Iris pigment epithelial cell (primary cell): Measurements from ENCODE around the gene KXD1.

Source experiments
- DNase-seq: peaks from one replicate; pipeline ENCODE4 v3.0.0-alpha.2; 2011; ENCODE audit warnings: low read depth

The KXD1 gene

DNA sequence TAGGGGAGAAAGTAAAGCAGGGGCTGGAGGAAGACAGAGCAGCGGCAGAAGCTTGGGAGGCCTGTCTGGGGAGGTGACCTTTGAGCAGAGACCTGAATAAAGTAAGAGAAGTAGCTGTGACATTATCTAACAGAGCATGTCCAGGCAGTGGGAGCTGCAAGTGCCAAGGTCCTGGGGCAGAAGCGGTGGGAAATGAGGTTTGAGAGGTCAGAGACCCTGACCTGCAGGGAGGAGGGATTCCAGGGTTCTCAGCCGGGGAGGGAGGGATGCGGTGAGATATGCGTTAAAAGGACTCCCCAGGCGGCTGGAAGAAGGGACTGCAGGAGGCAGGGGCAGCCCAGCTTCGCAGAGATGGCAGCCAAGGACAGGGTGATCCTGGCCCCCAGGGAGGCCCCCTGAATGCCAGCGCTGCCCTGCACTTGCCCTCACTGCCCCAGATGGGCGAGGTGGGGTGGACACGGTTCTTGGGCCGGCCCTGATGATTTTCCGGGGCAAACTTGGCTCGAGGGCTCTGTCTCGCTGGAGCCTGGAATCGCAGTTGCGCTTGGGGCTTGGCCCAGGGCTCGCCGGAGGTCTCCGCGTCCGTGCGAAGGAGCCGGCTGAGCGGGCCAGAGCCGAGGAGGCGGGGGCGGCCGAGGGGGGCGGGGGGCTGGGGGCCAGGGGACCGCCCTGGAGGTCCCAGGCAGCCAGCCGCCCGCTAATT is 45.7 kb downstream of the KXD1 start:
- DNase-seq = peak; percentile 31

DNA sequence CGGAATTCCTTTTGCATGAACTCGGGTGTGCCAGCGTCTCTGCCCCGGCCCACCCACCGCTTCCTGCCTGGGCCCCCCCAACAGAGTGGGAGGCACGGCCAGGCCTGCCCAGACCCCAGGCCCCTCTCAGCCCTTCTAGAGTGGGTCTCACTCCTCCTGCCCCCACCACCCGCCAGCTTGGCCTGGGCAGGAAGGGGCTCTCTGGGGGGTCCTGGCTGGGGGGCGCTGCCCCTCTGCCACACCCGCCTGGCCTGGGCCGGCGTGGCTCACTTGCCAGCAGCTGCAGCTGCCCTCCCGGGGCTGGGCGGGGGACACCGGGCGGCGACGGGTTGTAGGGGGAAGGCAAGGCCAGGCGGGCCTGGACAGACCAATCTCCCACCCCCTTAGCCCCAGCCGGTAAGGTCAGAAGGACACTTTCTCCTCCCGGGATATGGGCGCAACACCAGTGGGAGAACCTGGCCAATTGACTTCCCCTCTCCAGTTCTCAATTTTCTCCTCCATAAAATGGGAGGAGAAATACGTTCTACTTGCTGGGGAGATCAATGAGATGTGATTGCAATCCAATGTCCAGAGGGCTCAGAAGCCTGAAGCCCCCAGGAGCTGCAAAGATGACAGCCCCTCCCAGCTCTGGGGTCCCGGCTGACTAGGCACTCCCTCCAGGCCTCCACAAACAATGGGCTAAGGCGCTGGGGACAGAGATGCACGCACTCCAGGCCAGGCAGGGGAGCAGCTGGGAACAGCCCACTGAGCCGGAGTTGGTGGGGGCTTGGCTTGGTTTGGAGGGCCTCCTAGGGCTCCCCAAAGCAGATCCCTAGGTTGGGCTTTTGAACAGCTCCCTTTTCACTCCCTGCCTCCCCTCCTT is 46.5 kb downstream of the KXD1 start:
- no peak for DNase-seq

DNA sequence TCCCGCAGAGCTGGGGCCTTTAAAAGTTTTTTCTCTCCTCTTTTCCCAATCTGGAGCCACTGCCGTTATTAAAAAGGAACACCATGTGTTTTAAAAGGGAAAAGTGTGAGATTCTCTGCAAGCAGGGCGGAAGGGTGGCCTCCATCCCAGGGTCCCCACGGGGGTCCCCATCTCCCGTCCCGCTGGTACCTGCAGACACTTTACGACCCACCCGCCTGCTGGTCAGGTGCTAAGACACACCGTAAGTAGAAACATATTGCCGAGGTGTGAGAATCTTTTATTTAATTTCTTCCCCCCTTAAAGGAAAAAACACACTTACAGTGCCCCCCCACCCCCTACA is 47.1 kb downstream of the KXD1 start:
- no peak for DNase-seq

DNA sequence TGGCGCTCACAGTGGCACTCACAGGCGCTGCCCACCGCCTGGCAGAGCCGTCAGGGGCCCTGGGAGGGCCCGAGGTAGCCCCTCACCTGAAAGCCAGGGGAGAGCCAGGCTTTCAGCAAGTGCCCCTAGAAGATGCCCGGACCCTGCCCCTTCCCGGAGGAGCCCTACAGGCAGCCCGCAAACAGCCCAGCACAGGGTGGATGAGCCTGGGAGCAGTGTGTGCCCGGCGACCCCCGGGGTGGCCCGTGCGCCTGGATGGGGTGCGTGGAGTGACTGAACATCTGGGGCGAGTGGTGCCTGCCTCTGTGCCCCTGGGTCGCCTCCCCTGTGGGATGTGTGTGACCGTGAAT is 47.5 kb downstream of the KXD1 start:
- DNase-seq = no peak

DNA sequence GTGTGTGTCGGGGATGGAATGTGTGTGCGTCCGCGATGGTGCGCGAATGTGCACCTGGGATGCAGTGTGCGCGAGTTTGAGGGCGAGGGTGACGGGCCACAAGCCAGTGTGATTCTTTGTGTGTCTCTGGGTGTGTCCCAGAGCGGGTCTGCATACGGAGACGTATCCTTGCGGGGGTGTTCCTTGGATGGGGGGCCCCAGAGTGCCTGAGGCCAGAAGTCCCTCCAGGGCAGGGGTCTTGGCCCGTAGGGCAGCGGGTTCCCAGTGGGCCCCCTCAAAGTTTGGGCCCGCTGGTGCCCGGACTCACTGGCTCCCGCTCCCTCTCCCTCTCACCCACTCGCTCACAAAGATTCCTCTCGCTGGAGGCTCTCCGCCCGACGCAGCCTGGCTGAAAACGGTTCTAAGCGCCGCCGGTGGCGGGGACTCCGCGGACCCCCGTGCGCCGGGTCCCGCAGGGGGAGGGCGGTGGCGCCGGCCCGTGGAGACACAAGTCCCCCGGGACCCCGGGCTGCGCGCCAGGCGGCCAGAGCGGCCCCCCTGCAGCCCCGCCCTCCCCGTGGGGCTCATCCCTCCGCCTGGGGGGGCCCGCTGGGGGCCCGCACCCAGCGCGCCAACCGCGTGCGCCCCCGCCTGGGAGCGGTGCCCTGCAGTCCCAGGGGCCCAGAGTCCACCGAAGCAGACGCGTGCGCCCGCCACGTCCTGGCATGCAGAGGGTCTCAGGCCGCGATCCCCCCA is 48.0 kb downstream of the KXD1 start:
- no peak for DNase-seq

DNA sequence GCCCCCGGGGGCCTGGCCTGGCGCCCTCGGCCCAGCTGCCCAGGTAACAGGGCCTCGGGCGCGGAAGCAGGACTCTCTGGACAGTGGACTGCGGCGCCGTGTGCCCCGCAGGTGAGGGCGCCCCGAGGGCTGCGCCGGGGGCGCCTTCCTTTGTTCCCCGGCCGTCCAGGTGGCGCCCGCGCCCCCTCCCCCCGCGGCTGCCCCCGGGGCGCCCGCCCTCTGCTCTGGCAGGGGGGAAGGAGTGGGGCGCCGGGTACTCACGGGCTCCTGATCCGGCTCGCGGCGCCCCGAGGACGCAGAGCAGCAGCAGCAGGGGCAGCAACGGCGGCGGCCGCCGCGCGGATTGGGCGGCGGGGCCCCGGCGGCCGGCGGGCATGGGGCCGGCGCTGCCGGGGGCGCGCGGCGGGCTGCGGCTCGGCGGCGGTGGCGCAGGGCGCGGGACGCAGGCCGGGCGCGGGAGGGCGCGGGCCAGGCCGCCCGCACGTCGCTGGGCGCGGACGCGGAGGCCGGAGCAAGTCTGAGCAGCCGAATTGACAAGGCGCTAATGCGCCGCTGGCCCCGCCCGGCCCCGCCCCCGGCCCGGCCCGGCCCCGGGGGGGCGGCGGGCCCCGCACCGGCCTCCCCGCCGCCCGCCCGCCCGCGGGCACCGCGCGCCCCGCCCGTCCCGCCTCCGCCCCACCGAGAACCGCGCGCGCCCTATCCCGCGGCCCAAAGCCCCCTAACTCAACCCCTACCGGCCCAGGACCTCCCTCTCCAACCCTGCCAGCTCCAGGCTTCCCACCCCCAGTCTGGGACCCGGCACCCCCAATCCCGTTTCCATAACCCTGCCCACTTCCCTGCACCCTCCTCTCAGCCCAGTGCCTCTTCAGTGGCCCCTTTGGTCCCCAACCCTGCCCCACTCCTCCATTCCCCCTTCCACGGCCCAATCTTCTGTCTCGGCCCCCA is 48.9 kb downstream of the KXD1 start, which contains the start of gene CRLF1:
CRLF1 (minus strand) TSS at position 519 of the 945 bp plus-strand sequence; CDS start at position 376, 143 bp downstream.
- no peak for DNase-seq

DNA sequence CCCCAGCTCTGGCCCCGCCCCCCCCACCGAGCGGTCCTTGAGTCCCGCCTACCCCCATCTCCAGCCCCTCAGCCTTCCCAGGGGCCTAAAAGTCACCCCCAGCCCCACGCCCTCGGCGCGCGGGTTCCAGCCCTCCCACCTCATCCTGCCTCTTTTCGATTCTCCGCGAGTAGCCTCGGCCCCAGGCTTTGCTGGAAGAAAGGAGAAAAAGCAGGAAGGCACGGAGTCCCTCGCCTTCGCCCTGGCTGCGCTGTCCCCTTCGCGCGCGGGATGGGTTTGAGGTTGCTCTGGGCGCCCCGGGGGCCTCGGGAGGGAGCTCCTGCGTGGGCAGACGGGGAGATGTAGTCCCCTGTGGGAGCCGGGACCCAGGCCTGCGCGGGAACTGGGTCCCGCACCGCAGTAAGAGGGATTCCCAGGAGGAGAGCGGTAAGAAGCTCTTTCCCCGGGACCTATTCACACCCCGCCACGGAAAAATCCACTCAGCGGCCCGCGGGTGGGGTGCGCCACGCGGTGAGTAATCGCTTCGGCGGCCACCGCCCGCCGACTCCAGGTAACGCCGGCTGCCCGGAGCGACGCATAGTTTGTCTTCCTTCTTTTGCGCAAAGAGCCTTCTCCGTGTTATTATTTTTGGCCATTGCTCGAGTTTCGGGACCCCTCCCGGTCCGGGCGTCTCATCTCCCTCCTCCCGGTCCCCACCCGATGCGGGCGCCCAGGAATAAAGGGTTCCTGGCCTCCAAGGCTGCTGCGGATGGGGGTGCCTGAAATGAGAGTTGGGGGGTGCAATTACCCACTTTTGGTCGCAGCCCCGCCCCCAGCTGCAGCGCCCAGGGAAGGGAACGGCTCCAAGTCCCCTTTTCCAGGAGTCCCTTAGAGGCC is 49.8 kb downstream of the KXD1 start:
- DNase-seq = no peak

DNA sequence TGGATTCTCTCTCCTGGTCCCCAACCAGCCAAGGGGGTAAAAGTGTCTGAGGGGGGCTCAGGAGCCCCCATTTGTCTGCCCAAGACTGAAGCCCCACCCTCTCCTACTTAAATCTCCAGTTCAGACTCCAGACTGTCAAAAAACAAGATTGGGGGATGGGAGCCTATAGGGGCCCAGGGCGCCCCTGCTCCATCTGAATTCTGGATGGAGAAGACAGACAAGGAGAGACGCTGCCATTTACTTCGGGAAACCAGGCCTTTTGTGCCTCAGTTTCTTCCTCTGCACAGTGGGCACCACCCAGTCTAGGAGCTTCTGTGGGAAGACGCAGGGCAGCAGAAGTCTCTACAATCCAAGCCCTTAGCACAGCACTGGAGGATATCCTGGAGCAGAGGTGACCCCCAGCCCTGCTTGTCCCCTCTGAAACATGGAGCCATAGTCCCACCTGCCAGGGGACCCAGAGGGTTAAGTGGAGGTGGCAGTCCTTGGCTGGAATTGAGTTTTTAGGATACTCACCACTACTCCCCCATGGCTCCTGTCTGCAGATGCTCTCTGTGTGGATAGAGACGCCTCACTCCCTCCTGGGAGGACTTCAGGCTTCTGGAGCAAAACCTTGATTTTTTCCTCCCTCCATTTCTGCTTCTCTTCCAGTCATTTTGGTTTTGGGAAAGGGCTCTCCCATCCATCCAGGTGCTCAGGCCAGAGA is 50.6 kb downstream of the KXD1 start:
- DNase-seq = no peak

DNA sequence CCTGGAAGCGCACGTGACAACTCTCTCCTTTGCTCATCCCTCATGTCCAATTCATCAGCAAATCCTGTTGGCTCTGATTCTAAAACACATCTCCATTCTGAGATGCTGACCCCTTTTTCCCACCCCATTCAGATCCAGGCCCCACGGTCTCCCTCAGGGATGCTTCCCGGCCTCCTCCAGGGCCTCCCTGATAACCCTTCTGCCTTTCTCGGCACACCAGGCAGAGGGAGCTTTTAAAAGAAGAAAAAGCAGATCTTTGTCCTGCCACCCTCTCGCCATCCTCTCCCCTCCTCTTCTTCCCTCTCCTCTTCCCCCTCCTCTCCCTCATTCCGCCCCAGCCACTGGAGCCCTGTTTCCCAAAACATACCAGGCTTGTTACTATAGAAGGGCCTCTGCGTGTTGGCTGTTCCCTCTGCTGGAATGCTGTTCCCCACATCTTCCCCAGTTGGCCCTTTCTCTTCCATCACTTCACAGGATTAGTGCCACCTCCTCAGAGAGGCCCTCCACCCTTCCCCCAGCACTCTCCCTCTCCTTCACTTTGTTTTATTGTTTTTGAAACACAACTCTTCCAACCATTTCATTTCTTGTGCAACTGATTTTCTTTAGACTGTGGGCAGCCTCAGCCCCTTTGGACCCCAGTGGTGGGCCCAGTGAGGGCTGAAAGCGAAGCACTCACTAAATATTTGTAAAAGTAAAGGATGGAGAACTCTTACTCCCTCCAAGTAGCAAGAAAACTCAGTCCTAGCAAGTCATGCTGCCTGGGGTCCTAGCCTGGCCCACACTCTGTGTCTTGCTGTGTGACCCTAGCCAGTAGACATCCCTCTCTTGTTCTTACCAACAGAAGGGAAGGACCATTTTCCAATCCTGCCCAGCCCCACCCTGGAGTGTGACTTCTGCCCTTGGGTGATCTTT is 51.4 kb downstream of the KXD1 start:
- DNase-seq = no peak

DNA sequence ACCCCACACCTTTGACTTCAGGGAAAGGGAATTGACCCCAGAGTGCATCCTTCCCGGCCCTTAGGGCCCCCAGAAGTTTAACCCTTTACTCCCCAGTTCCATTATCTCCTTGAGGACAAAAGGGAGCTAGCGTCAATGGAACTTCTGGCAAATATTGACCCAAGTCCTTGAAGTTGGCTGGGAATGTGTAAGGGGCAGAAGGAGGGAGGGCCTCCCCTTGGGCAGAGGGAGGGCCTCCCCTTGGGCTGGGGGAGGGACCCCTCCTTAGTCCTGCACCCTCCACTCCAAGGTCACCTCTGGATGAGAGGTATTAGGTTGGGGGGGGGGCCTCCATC is 52.0 kb downstream of the KXD1 start:
- DNase-seq = no peak

DNA sequence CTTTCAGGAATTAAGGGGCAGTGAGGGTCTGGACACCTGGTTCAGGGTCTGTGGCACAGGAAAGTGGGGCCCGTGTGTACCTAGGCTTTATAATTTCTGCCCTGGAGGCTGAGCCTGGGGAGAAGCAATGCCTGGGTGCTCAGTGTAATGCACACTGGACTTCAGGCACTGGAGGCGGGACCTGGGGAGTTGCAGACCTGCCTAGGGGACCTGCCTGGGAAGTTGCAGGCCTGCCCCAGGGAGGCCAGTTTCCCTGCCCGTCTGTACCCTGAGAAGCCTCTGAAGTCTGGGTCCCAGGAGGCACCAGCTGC is 52.5 kb downstream of the KXD1 start:
- DNase-seq = no peak

DNA sequence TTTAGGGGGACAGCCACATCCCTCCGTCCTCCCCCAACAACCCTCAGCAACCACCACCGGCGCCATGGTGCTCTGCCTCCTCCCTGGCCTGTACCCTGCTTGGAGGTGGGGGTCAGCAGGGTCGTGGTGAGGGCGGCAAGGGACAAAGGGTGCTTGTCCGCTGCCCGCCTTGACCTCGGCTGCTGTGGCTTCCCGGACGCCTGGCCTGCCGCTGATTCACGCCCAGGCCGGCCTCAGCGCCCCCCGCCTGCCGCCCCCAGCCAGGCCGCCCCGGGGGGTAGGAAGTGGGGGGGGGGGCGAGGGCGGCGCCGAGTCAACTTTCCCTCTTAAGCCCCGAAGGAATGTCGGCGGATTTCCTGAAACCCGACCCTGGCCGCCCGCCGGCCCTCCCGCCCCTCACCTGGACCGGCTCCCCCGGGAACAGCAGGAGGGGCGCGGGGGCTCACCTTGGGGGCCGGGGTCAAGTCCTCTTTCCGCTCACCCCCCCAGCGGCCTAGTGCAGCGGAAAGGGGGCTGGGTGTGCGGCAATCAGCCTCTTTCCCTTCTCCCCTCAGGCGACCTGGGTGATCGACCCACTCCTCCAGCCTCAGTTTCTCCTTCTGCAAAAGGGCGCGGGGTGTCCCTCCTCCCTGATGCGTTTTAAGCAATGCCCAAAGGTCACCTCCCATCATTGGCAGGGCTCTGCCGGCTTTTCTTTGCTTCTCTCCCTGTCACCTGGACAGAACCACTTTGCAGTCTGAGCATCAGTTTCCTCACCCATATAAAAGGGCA is 53.1 kb downstream of the KXD1 start:
- no peak for DNase-seq

DNA sequence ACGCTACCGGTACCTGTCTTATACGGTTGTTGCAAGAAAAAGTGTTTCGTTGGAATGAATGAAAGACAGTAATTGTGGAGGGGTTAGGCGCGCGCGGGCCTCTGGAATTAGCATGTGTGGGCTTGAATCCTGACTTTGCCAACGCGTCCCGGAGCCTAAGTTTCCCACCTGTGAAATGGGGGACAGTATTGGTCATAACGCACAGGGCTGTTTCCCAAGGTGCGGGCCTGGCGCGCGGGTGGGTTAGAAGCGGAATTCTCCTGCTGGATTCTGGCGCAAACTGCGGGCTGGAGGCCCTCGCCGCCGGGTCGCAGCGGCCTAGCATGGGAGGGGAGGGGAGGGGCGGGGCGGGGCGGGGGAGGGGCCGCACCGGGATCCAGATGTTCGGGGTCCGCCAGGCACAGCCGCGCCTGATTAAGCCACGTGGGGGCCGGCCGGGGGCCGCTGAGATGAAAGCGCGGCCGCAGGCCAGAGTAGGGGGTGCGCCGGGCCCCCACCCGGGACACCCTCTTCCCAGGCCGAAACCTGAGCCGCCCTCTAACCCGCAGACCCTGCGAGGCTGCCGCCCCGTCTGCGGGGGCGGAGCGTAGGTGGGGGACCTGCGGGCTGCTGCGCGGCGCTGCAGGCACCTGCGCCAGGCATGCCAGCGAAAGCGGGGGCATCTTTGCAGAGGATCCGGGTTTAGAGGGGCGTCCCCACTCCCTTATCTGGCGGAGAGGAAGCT is 53.8 kb downstream of the KXD1 start:
- no peak for DNase-seq

DNA sequence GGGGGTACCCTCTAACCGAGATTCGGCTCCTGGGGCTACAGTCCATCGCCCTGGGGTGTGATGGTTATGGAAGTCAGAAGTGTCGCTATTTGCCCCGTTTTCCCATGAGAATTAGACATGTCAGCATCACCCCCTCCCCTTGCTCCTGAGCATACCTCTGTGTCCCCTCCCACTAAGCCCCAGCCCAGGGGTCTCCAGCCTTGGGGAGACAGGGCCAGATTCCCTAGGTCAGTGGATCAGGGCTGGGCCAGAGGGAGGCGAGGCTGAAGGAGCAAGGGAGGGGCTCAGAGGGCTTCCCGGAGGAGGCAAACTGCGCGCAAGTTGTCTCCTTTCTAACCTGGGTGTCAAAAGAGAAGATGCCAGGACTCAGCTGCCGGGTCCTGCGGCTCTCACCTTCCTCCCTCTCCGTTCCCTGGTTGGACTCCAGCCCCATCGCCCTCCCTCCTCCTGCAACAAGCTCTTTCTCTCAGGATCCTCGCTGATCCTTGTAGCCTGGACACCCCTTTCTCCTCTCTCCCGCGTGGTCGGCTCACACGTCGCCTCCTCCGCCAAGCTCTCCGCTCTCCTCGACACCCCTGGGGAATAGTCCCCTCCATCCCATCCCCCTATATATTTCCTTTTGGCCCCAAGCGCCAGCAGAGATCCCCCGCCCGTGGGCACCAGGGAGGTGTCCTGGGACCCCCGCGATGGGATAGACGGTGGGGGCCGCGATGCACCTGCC is 54.5 kb downstream of the KXD1 start:
- DNase-seq = no peak

DNA sequence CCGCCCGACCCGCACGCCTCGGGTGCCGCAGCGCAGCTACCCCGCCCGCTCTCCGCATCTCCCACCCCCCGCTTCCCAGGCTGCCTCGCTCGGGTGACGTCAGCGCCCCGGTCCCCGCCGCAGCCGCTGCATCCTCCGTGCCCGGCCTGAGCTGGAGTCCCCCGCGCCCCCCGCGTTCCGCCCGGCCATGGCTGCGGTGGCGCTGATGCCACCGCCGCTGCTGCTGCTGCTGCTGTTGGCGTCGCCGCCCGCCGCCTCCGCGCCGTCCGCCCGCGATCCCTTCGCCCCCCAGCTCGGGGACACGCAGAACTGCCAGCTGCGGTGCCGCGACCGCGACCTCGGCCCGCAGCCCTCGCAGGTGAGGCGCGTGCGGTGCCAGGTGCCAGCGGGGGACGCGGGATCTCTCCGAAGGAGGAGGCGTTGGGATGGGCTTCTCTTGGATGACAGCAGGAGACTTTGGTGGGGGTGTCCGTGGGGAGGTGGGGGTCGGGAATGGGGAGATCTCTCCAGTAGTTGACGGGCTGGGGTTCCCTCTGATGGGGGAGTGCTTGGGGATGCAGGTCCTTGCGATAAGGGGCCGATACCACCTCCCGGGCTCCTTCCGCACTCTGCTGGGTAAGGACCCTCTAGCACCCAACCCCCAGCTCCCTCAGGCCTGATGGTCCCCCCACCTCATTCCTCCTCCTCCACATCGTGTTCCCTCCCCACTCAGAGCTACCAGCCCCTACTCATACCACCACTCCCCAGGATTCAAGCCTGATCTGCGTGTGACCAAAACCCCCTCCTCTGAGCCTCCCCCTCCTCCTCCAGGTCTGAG is 55.3 kb downstream of the KXD1 start, which contains the start of gene TMEM59L:
TMEM59L (plus strand) TSS at position 99 of the 817 bp plus-strand sequence; CDS start at position 188, 89 bp downstream.
- DNase-seq = no peak

DNA sequence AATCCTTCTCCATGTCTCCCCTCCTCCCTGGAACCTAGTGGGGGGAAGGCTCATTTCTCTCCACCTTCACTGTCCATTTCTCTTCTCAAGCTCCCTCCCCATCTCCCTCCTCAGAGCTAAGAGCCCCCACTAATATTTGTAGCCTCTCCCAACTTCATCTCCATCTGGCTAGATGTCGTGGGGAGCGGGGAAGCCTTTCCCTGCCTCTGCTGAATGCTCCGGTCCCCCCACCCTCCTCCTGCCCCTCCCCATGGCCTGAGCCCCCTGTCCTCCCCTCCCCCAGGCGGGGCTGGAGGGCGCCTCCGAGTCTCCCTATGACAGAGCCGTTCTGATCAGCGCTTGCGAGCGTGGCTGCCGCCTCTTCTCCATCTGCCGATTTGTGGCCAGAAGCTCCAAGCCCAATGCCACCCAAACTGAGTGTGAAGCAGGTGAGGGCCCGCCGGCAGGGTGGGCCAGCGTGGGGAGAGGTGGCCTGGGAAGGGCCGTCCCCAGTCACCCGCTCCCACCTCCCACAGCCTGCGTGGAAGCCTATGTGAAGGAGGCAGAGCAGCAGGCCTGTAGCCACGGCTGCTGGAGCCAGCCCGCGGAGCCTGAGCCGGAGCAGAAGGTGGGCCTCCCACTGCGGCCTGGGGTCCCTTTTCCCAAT is 56.0 kb downstream of the KXD1 start:
- no peak for DNase-seq
